Esophagus squamous epithelium (tissue), 4 donors: Measurements from ENCODE around the gene INPP5E.

Experiments used
- POLR2A ChIP-seq, 4 donors: fragments of 450-650 bp; IDR thresholded peaks; one replicate each; pipeline ENCODE4 v1.6.1; 2017; ENCODE audit warnings: antibody characterized with exemption in 4 of 4, mild to moderate bottlenecking in 4 of 4, moderate library complexity in 3 of 4
- TF ChIP-seq, protein P1 (sequence below), 6 experiments: fragments of 450-650 bp in 4 of 6; fragments of 200-600 bp in 2 of 6; sonication (generic) in 2 of 6; IDR thresholded peaks; one replicate each; pipeline ENCODE4 v1.5.1; 2016 to 2019; ENCODE audit warnings: antibody characterized with exemption in 6 of 6, mild to moderate bottlenecking in 4 of 6, moderate library complexity in 4 of 6

DNA sequence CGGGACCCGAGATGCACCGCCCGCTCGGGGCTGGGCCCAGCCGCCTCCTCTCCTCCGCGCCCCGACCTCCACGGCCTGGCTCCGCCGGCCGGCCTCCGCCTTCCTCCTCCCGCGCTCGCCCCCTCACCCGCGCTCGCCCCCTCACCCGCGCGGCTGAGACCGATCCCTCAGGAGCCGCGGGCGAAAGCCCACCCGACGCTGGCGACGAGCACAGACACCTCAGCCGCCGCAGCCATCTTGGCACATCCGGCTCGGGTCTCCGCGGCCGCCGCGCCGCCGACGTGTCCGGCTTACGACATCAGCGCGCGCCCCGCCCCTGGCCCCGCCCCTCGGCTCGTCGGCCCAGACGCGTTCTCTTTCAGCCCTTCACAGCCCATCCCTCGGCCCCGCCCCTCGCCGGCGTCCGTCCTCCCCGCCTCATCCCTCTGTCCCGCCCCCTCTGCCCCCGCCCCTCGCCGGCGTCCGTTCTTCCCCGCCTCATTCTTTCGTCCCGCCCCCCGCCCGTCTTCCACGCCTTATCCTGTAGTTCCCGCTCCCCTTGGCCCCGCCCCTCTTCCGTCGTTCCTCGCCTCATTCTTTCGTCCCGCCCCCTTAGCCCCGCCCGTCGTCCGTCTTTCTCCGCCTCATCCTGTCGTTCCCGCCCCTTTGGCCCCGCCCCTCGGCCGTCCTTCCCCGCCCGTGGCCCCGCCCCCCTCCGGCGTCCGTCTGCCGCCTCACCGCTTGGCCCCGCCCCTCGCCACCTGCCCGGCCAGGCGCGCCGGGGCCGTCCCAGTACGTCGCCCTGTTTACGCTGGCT, 43.3 kb upstream of the INPP5E start, which contains the start of gene SEC16A:
- TF ChIP-seq, protein P1, sequence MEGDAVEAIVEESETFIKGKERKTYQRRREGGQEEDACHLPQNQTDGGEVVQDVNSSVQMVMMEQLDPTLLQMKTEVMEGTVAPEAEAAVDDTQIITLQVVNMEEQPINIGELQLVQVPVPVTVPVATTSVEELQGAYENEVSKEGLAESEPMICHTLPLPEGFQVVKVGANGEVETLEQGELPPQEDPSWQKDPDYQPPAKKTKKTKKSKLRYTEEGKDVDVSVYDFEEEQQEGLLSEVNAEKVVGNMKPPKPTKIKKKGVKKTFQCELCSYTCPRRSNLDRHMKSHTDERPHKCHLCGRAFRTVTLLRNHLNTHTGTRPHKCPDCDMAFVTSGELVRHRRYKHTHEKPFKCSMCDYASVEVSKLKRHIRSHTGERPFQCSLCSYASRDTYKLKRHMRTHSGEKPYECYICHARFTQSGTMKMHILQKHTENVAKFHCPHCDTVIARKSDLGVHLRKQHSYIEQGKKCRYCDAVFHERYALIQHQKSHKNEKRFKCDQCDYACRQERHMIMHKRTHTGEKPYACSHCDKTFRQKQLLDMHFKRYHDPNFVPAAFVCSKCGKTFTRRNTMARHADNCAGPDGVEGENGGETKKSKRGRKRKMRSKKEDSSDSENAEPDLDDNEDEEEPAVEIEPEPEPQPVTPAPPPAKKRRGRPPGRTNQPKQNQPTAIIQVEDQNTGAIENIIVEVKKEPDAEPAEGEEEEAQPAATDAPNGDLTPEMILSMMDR (IDR thresholded peaks at IDR 0.05), result peak in 1 of 6 experiments; percentile 8
- peak in 3 of 4 donors; percentile 76 to 93 (median 90) for TF ChIP-seq POLR2A (IDR thresholded peaks at IDR 0.05)
